A673 (cell line): Measurements from ENCODE around the gene CABLES1. TPM values are rescaled to one million over a fixed set of nuclear protein-coding genes. Genes with fewer than 3 reads are reported as not detected.

ENCODE experiments used
- BruUV-seq: library from RNA; stranded (reverse); fragments of 400-500 nt; replicated peaks from 2 replicates; lab custom pipeline; 2021; lab: Mats Ljungman, UMichigan
- CTCF ChIA-PET: fragments of 300-600 bp; sonication (Branson Sonifier 250); formaldehyde crosslinking; loops from one replicate; lab custom pipeline; 2022; ENCODE audit warnings: antibody characterized with exemption; lab: Charles Lee
- POLR2A ChIA-PET: fragments of 300-600 bp; sonication (Branson Sonifier 250); formaldehyde crosslinking; loops from one replicate; lab custom pipeline; 2022; ENCODE audit warnings: antibody characterized with exemption; ENCODE audit not compliant: low non-redundant PET; lab: Charles Lee
- DNase-seq: peaks from one replicate; pipeline ENCODE4 v3.0.0-alpha.2; 2015; ENCODE audit warnings: low spot score
- H3K27ac ChIP-seq: fragments of 200-600 bp; sonication (generic); 2 replicates; pipeline ENCODE4 v1.5.1; 2016; ENCODE audit warnings: mixed run types, low read depth, mild to moderate bottlenecking, mixed read lengths, antibody characterized with exemption, low read length; ENCODE audit not compliant: poor library complexity, severe bottlenecking
- H3K27me3 ChIP-seq: fragments of 200-600 bp; sonication (generic); replicated peaks from 2 replicates; pipeline ENCODE4 v1.6.1; 2017; ENCODE audit warnings: mixed run types, low read depth, mild to moderate bottlenecking, mixed read lengths, antibody characterized with exemption, low read length; ENCODE audit not compliant: insufficient read depth, poor library complexity
- H3K36me3 ChIP-seq: fragments of 200-600 bp; sonication (generic); 2 replicates; pipeline ENCODE4 v1.6.1; 2016; ENCODE audit warnings: mixed run types, mild to moderate bottlenecking, mixed read lengths, antibody characterized with exemption, low read length; ENCODE audit not compliant: insufficient read depth, poor library complexity, severe bottlenecking
- H3K4me1 ChIP-seq: fragments of 200-600 bp; sonication (generic); 2 replicates; pipeline ENCODE4 v1.6.1; 2017; ENCODE audit warnings: mixed run types, mild to moderate bottlenecking, mixed read lengths, antibody characterized with exemption, low read length; ENCODE audit not compliant: insufficient read depth, poor library complexity, severe bottlenecking
- H3K4me3 ChIP-seq: fragments of 200-600 bp; sonication (generic); 2 replicates; pipeline ENCODE4 v1.5.1; 2016; ENCODE audit warnings: low read depth, mixed run types, mild to moderate bottlenecking, mixed read lengths, low read length; ENCODE audit not compliant: poor library complexity, severe bottlenecking
- H3K9me3 ChIP-seq: fragments of 200-600 bp; sonication (generic); 2 replicates; pipeline ENCODE4 v1.6.1; 2016; ENCODE audit warnings: mixed run types, low read depth, mild to moderate bottlenecking, mixed read lengths, antibody characterized with exemption, low read length; ENCODE audit not compliant: poor library complexity, severe bottlenecking
- EZH2 ChIP-seq: fragments of 200-600 bp; sonication (generic); IDR thresholded peaks from 2 replicates; pipeline ENCODE4 v1.6.1; 2017; ENCODE audit warnings: borderline replicate concordance, low read depth, mild to moderate bottlenecking, mixed read lengths, antibody characterized with exemption, low read length; ENCODE audit not compliant: poor library complexity, severe bottlenecking
- intact Hi-C: fragments of 100-400 bp; cut with micrococcal nuclease; formaldehyde crosslinking; loops from one replicate; pipeline ENCODE4 v1.10.0; 2022; ENCODE audit not compliant: unreplicated experiment
- total RNA-seq: library from RNA; stranded (reverse); gene quantifications from 2 replicates; pipeline ENCODE4 v1.2.3, GENCODE V29; 2021
- TF ChIP-seq, protein P1 (sequence below): fragments of 300-800, 200-600 bp; sonication (generic); conservative IDR thresholded peaks from 2 replicates; pipeline ENCODE4 v1.5.1; 2017; ENCODE audit warnings: low read depth, mild to moderate bottlenecking, antibody characterized with exemption, low read length, moderate library complexity, mixed read lengths

Gene CABLES1
- total RNA-seq, 1 experiment from 2014 or later: 7.2 TPM

DNA sequence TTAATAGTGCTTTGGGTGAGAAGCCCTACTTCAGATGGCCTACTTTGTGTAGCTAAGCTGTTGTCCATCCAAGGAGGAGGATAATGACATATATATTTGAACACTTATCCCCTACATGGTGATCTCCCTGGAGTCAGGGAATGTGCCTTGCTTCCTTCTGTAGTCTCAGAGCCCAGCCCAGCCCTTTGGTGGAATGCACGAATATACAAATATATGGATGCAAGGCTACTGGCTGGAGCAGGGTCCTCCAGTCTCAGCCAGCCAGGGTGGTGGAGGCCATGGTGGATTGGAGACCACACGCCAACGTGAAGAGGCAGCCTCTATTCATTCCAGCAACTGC, 167.2 kb downstream of the CABLES1 start:
- intact Hi-C loops: no loop called here
- Histone ChIP-seq H3K4me1 (peaks cover 5% of the 10 kb centered on the region), H3K36me3 (no peaks in the 10 kb centered on the region), H3K27ac (no peak overlapping the region), H3K4me3 (no peak overlapping the region), H3K9me3 (no peaks in the 10 kb centered on the region), H3K27me3 (no peaks in the 10 kb centered on the region)
- no peak for DNase-seq
- ChIA-PET CTCF (no interaction called here), POLR2A (no interaction called here)
- no TSS peak for BruUV-seq
- TF ChIP-seq, protein P1, sequence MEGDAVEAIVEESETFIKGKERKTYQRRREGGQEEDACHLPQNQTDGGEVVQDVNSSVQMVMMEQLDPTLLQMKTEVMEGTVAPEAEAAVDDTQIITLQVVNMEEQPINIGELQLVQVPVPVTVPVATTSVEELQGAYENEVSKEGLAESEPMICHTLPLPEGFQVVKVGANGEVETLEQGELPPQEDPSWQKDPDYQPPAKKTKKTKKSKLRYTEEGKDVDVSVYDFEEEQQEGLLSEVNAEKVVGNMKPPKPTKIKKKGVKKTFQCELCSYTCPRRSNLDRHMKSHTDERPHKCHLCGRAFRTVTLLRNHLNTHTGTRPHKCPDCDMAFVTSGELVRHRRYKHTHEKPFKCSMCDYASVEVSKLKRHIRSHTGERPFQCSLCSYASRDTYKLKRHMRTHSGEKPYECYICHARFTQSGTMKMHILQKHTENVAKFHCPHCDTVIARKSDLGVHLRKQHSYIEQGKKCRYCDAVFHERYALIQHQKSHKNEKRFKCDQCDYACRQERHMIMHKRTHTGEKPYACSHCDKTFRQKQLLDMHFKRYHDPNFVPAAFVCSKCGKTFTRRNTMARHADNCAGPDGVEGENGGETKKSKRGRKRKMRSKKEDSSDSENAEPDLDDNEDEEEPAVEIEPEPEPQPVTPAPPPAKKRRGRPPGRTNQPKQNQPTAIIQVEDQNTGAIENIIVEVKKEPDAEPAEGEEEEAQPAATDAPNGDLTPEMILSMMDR: no peak
- TF ChIP-seq EZH2: no peak

DNA sequence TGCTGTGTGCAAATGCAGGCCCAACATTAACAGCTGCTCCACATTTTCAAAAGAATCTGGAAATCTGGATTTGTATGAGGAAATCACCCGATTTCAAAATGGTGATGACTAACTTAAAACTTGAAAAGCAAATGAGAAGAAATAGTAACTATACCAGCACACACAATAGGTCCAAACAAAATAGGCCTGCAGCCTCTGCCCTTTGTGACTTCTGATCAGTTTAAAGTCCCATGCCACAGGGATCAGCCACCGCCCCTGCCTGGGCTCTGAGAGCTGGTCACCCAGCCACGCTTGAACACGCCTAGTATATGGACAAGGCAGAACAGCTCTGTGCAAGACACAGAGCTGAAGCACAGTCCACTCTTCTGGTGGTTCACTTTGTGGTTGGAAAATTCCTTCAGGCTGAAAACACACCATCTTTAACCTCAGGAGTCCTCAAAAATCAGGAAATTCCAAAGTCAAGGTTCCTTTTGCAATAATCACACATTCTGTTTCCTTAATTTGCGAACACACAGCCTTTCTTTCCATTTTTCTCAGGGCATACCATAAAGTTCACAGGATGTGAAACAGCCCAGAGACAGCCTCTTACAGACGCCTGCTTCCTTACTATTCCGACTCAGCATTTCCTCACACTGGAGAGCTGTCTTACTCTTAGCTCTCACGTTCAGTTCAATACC, 167.7 kb downstream of the CABLES1 start:
- intact Hi-C loops: no loop called here
- Histone ChIP-seq H3K27ac (no peak overlapping the region), H3K36me3 (no peaks in the 10 kb centered on the region), H3K4me3 (no peak overlapping the region), H3K4me1 (peaks cover 5% of the 10 kb centered on the region), H3K9me3 (no peaks in the 10 kb centered on the region), H3K27me3 (no peaks in the 10 kb centered on the region)
- DNase-seq: no peak
- CTCF ChIA-PET: no interaction called here
- POLR2A ChIA-PET: no interaction called here
- BruUV-seq: no TSS peak
- TF ChIP-seq EZH2: no peak
- TF ChIP-seq, protein P1: no peak

DNA sequence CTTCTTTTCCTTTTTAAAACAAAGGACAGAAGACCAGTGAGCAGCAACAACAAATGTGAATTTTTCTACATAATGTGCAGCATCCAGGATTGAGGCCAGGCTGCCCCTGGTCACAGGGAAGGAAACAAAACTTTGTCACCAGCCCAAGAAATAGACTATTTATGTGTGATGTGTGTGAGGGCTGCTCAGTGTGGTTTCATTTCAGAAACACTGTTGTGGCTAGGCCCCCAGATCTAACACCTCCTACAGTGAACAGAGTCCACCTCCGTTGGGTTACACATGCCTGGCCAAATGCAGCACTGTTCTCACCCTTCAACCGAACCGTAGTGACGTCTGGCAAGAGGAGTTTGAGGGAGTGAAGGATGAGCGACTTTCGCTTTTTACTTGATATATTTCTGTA, 171.5 kb downstream of the CABLES1 start:
- no peak for DNase-seq
- CTCF ChIA-PET: no interaction called here
- POLR2A ChIA-PET: interaction anchor here (0.7 kb wide), 1 partner anchor 35 kb away, joined by 5 read pairs; no protein-coding TSS in a partner anchor
- H3K4me1 ChIP-seq: no peaks in the 10 kb centered on the region
- H3K27me3 ChIP-seq: no peaks in the 10 kb centered on the region
- H3K4me3 ChIP-seq: no peak overlapping the region
- TF ChIP-seq EZH2: no peak
- TF ChIP-seq, protein P1: no peak
- no peaks in the 10 kb centered on the region for H3K36me3 ChIP-seq
- H3K27ac ChIP-seq: no peak overlapping the region
- no TSS peak for BruUV-seq
- intact Hi-C loops: no loop called here
- H3K9me3 ChIP-seq: no peaks in the 10 kb centered on the region
